ENCODE data around the gene DLGAP1.

DLGAP1 gene

DNA sequence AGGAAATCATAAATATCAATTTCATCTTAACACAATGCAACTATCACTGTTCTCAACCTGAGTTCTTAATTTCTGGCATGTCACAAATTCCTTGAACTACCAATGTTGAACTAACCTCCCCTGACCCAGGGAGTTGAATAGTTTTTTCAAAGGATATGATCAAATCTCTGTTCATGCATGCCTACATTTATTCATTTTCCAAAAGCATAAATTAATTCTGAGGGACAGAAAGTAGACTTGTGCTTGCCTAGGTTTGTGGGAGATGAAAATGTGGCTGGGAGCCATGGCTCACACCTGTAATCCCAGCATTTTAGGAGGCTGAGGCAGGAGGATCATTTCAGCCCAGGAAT, 829.4 kb downstream of the DLGAP1 start:
- ATAC-seq = no peak
- TF ChIP-seq OSR1 (CRISPR knock-in tag; IDR thresholded peaks at IDR 0.05) = no peak
- TF ChIP-seq SNAI2 (CRISPR knock-in tag; IDR thresholded peaks at IDR 0.05) = no peak
- TF ChIP-seq, protein P1, sequence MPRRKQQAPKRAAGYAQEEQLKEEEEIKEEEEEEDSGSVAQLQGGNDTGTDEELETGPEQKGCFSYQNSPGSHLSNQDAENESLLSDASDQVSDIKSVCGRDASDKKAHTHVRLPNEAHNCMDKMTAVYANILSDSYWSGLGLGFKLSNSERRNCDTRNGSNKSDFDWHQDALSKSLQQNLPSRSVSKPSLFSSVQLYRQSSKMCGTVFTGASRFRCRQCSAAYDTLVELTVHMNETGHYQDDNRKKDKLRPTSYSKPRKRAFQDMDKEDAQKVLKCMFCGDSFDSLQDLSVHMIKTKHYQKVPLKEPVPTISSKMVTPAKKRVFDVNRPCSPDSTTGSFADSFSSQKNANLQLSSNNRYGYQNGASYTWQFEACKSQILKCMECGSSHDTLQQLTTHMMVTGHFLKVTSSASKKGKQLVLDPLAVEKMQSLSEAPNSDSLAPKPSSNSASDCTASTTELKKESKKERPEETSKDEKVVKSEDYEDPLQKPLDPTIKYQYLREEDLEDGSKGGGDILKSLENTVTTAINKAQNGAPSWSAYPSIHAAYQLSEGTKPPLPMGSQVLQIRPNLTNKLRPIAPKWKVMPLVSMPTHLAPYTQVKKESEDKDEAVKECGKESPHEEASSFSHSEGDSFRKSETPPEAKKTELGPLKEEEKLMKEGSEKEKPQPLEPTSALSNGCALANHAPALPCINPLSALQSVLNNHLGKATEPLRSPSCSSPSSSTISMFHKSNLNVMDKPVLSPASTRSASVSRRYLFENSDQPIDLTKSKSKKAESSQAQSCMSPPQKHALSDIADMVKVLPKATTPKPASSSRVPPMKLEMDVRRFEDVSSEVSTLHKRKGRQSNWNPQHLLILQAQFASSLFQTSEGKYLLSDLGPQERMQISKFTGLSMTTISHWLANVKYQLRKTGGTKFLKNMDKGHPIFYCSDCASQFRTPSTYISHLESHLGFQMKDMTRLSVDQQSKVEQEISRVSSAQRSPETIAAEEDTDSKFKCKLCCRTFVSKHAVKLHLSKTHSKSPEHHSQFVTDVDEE (CRISPR knock-in tag; IDR thresholded peaks at IDR 0.05) = no peak
- TF ChIP-seq ZC3H10 (CRISPR knock-in tag; IDR thresholded peaks at IDR 0.05) = no peak
- TF ChIP-seq ESRRG (CRISPR knock-in tag; IDR thresholded peaks at IDR 0.05) = no peak
- no peak for TF ChIP-seq ZFP3 (CRISPR knock-in tag; IDR thresholded peaks at IDR 0.05)
- TF ChIP-seq, protein P2, sequence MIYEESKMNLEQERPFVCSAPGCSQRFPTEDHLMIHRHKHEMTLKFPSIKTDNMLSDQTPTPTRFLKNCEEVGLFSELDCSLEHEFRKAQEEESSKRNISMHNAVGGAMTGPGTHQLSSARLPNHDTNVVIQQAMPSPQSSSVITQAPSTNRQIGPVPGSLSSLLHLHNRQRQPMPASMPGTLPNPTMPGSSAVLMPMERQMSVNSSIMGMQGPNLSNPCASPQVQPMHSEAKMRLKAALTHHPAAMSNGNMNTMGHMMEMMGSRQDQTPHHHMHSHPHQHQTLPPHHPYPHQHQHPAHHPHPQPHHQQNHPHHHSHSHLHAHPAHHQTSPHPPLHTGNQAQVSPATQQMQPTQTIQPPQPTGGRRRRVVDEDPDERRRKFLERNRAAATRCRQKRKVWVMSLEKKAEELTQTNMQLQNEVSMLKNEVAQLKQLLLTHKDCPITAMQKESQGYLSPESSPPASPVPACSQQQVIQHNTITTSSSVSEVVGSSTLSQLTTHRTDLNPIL (CRISPR knock-in tag; IDR thresholded peaks at IDR 0.05; ENCODE audit: low read depth) = no peak
- 0 out of 2 replicates have a peak, but pooled peaks have one; percentile 40 for TF ChIP-seq GLIS3 (CRISPR knock-in tag; IDR thresholded peaks at IDR 0.05)
- TF ChIP-seq TOX (CRISPR knock-in tag; IDR thresholded peaks at IDR 0.05; ENCODE audit: borderline replicate concordance) = no peak

DNA sequence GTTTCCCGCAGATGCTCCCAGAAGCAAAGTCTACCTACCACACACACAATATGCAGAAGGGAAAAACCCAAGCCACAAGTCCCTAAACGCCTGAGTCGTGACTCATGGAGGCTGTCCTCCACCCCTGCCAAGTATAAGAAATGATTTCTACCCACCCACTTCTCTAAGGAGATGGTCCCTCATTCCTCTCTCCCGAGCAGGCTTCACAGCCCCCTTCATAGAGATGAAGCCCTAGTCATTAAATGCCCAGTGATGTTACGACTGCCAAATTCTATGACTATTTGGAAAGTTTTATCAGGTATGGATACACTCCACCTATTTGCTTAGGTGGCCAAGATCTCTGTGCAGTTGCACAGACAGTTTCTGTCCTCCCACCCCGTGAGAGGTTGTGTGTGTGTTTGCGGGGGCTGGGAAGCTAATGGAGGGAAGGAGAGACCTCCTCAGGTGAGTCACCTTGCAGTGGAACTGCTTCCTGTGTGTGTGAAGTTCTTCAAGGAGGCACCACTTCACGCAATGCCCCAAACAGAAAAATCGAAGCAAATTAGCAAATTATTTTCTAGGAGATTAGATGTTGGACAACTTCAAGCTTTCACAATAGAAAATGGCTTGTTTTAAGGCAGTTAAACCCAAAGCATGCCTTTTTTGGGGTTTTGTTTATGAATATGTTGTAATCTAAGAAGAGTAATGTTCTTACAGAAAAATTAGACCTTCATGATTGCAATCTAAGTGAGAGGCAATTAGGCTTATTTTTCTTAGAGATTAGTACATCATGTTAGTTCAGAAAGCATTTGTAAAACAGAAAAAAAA, 830.0 kb downstream of the DLGAP1 start:
- TF ChIP-seq ZNF565 (CRISPR knock-in tag; conservative IDR thresholded peaks at IDR 0.05; ENCODE audit: low read depth) (no peak), ARNTL (CRISPR knock-in tag; IDR thresholded peaks at IDR 0.05; ENCODE audit: borderline replicate concordance, low read depth) (no peak), ISL1 (CRISPR knock-in tag; IDR thresholded peaks at IDR 0.05) (peak; percentile 71), CSDC2 (CRISPR knock-in tag; IDR thresholded peaks at IDR 0.05) (peak; percentile 41; the same call in 1 of the 2 replicates)
- TF ChIP-seq, protein P2 (CRISPR knock-in tag; IDR thresholded peaks at IDR 0.05; ENCODE audit: low read depth) = 0 out of 2 replicates have a peak, but pooled peaks have one; percentile 9
- peak; percentile 68 for ATAC-seq

DNA sequence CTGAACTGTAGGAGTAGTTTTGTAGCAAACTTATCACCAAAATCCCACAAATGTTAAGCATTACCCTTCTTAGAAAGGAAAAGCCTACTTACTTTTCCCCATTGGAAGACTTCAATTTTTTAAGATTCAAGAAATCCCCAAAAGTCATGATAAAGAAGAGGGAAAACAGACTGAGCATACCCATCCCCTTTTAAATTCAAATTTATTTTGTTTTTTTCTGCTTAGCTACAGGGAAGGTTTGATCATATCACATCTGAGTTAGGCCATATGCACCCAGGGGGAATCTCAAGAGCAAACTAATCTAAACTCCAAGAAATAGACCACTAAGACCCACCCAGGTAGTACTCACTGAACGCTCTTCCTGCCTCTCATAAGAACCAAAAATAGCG, 830.6 kb downstream of the DLGAP1 start:
- no peak for TF ChIP-seq ARNTL (CRISPR knock-in tag; IDR thresholded peaks at IDR 0.05; ENCODE audit: borderline replicate concordance, low read depth)
- no peak for TF ChIP-seq ZC3H10 (CRISPR knock-in tag; IDR thresholded peaks at IDR 0.05)
- no peak for TF ChIP-seq BACH2 (CRISPR knock-in tag; IDR thresholded peaks at IDR 0.05; ENCODE audit: borderline replicate concordance)
- no peak for ATAC-seq

DNA sequence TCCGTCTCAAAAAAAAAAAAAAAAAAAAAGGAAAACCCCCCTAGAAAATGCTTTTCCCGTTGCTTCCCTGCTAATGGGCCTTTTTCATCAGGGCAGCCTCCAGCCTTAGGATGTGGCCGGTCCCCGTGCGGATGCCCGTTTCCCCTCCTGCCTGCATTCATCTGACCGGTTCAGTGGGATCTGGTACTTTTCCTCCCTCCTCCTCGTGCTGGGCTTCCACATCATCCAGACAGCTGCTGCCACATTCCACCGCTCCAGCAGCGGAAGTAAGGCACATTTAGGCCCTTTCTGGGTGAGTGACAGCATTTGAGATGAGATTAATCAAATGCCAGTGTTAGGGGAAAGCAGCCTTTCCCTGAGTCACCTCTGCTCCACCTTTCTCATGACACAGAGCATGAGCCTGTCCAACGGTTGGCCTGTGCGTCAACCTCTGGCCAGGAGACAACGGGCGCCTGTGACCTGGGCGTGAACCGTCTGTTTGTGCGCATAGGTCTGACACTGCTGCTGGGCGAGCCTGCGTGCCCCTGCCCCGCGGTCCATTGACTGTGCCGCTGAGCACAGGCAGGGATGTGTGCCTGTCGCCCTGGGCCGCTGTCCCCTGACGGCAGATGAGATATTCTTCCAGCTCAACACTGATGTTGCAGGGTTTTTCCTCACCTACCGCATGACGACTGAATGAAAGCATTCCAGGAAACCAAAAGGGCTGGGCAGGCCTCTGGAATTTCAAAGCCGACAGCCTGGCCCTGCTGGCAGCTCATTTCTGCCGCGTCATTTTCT, 831.1 kb downstream of the DLGAP1 start:
- ATAC-seq = peak; percentile 72
- TF ChIP-seq, protein P3, sequence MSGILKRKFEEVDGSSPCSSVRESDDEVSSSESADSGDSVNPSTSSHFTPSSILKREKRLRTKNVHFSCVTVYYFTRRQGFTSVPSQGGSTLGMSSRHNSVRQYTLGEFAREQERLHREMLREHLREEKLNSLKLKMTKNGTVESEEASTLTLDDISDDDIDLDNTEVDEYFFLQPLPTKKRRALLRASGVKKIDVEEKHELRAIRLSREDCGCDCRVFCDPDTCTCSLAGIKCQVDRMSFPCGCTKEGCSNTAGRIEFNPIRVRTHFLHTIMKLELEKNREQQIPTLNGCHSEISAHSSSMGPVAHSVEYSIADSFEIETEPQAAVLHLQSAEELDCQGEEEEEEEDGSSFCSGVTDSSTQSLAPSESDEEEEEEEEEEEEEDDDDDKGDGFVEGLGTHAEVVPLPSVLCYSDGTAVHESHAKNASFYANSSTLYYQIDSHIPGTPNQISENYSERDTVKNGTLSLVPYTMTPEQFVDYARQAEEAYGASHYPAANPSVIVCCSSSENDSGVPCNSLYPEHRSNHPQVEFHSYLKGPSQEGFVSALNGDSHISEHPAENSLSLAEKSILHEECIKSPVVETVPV (CRISPR knock-in tag; IDR thresholded peaks at IDR 0.05) = peak; percentile 28; the same call in 1 of the 2 replicates
- TF ChIP-seq ZNF565 (CRISPR knock-in tag; conservative IDR thresholded peaks at IDR 0.05; ENCODE audit: low read depth) = no peak; the same call in 1 of the 2 replicates
- TF ChIP-seq ZFP30 (CRISPR knock-in tag; IDR thresholded peaks at IDR 0.05) = 0 out of 2 replicates have a peak, but pooled peaks have one; percentile 9
- no peak; the same call in none of the 2 replicates for TF ChIP-seq ZC3H10 (CRISPR knock-in tag; IDR thresholded peaks at IDR 0.05)
- TF ChIP-seq, protein P4, sequence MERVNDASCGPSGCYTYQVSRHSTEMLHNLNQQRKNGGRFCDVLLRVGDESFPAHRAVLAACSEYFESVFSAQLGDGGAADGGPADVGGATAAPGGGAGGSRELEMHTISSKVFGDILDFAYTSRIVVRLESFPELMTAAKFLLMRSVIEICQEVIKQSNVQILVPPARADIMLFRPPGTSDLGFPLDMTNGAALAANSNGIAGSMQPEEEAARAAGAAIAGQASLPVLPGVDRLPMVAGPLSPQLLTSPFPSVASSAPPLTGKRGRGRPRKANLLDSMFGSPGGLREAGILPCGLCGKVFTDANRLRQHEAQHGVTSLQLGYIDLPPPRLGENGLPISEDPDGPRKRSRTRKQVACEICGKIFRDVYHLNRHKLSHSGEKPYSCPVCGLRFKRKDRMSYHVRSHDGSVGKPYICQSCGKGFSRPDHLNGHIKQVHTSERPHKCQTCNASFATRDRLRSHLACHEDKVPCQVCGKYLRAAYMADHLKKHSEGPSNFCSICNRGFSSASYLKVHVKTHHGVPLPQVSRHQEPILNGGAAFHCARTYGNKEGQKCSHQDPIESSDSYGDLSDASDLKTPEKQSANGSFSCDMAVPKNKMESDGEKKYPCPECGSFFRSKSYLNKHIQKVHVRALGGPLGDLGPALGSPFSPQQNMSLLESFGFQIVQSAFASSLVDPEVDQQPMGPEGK (CRISPR knock-in tag; IDR thresholded peaks at IDR 0.05; ENCODE audit: borderline replicate concordance) = peak; percentile 29; the same call in 1 of the 2 replicates
- TF ChIP-seq BACH2 (CRISPR knock-in tag; IDR thresholded peaks at IDR 0.05; ENCODE audit: borderline replicate concordance) = no peak
- peak; percentile 91 for TF ChIP-seq ZFP3 (CRISPR knock-in tag; IDR thresholded peaks at IDR 0.05)
- peak; percentile 77; the same call in 1 of the 2 replicates for TF ChIP-seq ESRRG (CRISPR knock-in tag; IDR thresholded peaks at IDR 0.05)
- TF ChIP-seq GLIS3 (CRISPR knock-in tag; IDR thresholded peaks at IDR 0.05) = no peak; the same call in none of the 2 replicates
- TF ChIP-seq, protein P2 (CRISPR knock-in tag; IDR thresholded peaks at IDR 0.05; ENCODE audit: low read depth) = peak; percentile 57
- TF ChIP-seq TCF4 (CRISPR knock-in tag; IDR thresholded peaks at IDR 0.05; ENCODE audit: borderline replicate concordance) = no peak; the same call in none of the 2 replicates
- TF ChIP-seq, protein P5, sequence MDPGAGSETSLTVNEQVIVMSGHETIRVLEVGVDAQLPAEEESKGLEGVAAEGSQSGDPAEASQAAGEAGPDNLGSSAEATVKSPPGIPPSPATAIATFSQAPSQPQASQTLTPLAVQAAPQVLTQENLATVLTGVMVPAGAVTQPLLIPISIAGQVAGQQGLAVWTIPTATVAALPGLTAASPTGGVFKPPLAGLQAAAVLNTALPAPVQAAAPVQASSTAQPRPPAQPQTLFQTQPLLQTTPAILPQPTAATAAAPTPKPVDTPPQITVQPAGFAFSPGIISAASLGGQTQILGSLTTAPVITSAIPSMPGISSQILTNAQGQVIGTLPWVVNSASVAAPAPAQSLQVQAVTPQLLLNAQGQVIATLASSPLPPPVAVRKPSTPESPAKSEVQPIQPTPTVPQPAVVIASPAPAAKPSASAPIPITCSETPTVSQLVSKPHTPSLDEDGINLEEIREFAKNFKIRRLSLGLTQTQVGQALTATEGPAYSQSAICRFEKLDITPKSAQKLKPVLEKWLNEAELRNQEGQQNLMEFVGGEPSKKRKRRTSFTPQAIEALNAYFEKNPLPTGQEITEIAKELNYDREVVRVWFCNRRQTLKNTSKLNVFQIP (CRISPR knock-in tag; IDR thresholded peaks at IDR 0.05; ENCODE audit: borderline replicate concordance, low read depth) = peak; percentile 87
- TF ChIP-seq OSR1 (CRISPR knock-in tag; IDR thresholded peaks at IDR 0.05) = no peak

Measured in SK-N-SH treated with all-trans-retinoic acid at 6 μM for 48 hours (cell line).